ENCODE results near the gene SCN2B. TPM values are rescaled to one million over a fixed set of nuclear protein-coding genes. Genes with fewer than 3 reads are reported as not detected.

Gene SCN2B
- total and polyA plus RNA-seq, 2 of the 13 experiments (the other 11 are each of a cell fraction or from before 2014, with no cell fraction given) = 0.01 to 0.02 TPM

GRCh38 chr11:118171269-118172062 is 5.0 kb downstream of the SCN2B start (continued):
- TF ChIP-seq ZNF607 (CRISPR knock-in tag; IDR thresholded peaks at IDR 0.05; ENCODE audit: borderline replicate concordance) (no peak), PRDM10 (CRISPR knock-in tag; IDR thresholded peaks at IDR 0.05; ENCODE audit: low read depth) (no peak), ZNF407 (CRISPR knock-in tag; IDR thresholded peaks at IDR 0.05; ENCODE audit: not compliant biosample characterization) (no peak), BORCS8-MEF2B (CRISPR knock-in tag; IDR thresholded peaks at IDR 0.05) (peak; percentile 57; the same call in 1 of the 2 replicates), ZNF430 (CRISPR knock-in tag; IDR thresholded peaks at IDR 0.05) (no peak), PATZ1 (CRISPR knock-in tag; IDR thresholded peaks at IDR 0.05) (peak; percentile 77), CBX5 (CRISPR knock-in tag; IDR thresholded peaks at IDR 0.05; ENCODE audit: borderline replicate concordance) (no peak), PITX1 (CRISPR knock-in tag; IDR thresholded peaks at IDR 0.05) (no peak)
